A549 treated with GW870086 at 1 μM for 4 hours (cell line): ENCODE data around the gene SYS1. TPM values are rescaled to one million over a fixed set of nuclear protein-coding genes. Genes with fewer than 3 reads are reported as not detected.

Experiments used
- total RNA-seq: library from RNA; stranded (reverse); fragments of 200-300 nt; extraction: Qiagen RNA extraction; gene quantifications from 5 replicates; pipeline ENCODE4 v1.2.3, GENCODE V29; 2022; ENCODE audit warnings: low read depth

Gene SYS1
- 28.2 to 34.9 TPM (median 30.6 TPM) in 5 replicates for total RNA-seq

GRCh38 chr20:45362804-45363610 lies at the start of gene SYS1:
Gene SYS1 (plus strand): TSS chr20:45363156. CDS start chr20:45363532, 376 bp downstream.

GRCh38 chr20:45347936-45348778 lies 14.8 kb upstream of the SYS1 start, which contains the start of gene SDC4:
Gene SDC4 (minus strand): TSS chr20:45348424. CDS start chr20:45348384, 40 bp downstream.

GRCh38 chr20:45378191-45378590 lies 15.2 kb downstream of the SYS1 start, which contains the start of gene TP53TG5:
Gene TP53TG5 (minus strand): TSS chr20:45378325. CDS start chr20:45378236, 89 bp downstream.

GRCh38 chr20:45407783-45408645 lies 45.1 kb downstream of the SYS1 start, which contains the start of gene DBNDD2:
Gene DBNDD2 (plus strand): TSS chr20:45408289. CDS start chr20:45408468, 179 bp downstream.

GRCh38 chr20:45415822-45416637 lies 53.1 kb downstream of the SYS1 start, which contains the start of gene PIGT:
Gene PIGT (plus strand): TSS chr20:45416141. CDS start chr20:45416157, 16 bp downstream.

Other genes starting within 250 kb of the SYS1 start
- not detected in 5 replicates for gene WFDC5, start 248.0 kb upstream of the SYS1 start, total RNA-seq
- not detected in 5 replicates for gene WFDC12, start 238.7 kb upstream of the SYS1 start, total RNA-seq
- gene PI3, start 188.3 kb upstream of the SYS1 start, total RNA-seq: 2.1 to 4.7 TPM (median 2.7 TPM) in 5 replicates
- not detected in 5 replicates for gene SEMG1, start 156.1 kb upstream of the SYS1 start, total RNA-seq
- gene SEMG2, start 141.8 kb upstream of the SYS1 start, total RNA-seq: not detected in 5 replicates
- gene SLPI, start 108.6 kb upstream of the SYS1 start, total RNA-seq: 10.3 to 12.4 TPM (median 11.8 TPM) in 5 replicates
- not detected in 5 replicates for gene RBPJL, start 56.3 kb upstream of the SYS1 start, total RNA-seq
- gene MATN4, start 54.9 kb upstream of the SYS1 start, total RNA-seq: 0.14 to 0.22 TPM (median 0.17 TPM) in 4 of 5 replicates, not detected in the other
- 128 to 148 TPM (median 143 TPM) in 5 replicates for gene SDC4, start 14.7 kb upstream of the SYS1 start, total RNA-seq
- gene TP53TG5, start 15.2 kb downstream of the SYS1 start, total RNA-seq: not detected in 5 replicates
- 25.1 to 32.4 TPM (median 27.5 TPM) in 5 replicates for gene DBNDD2, start 45.1 kb downstream of the SYS1 start, total RNA-seq
- 88.3 to 102 TPM (median 98.9 TPM) in 5 replicates for gene PIGT, start 53.0 kb downstream of the SYS1 start, total RNA-seq
- gene WFDC2, start 106.6 kb downstream of the SYS1 start, total RNA-seq: not detected in 5 replicates
- not detected in 5 replicates for gene SPINT3, start 152.5 kb downstream of the SYS1 start, total RNA-seq
- not detected in 5 replicates for gene WFDC6, start 176.3 kb downstream of the SYS1 start, total RNA-seq
- gene EPPIN, start 184.2 kb downstream of the SYS1 start, total RNA-seq: not detected in 5 replicates
- not detected in 5 replicates for gene WFDC8, start 216.1 kb downstream of the SYS1 start, total RNA-seq